DOHH2 (cell line): ENCODE data around the gene CCR7.

Experiments used
- H3F3A ChIP-seq: fragments of 200-600 bp; sonication (generic), shearing (Covaris generic); 2 replicates; pipeline ENCODE4 v1.6.0; 2016; ENCODE audit warnings: antibody characterized with exemption, mild to moderate bottlenecking; ENCODE audit not compliant: control insufficient read depth, insufficient read depth
- H3K27ac ChIP-seq: fragments of 200-600 bp; sonication (generic); 2 replicates; pipeline ENCODE4 v1.5.1; 2014; ENCODE audit warnings: low read depth, mild to moderate bottlenecking, low read length, moderate library complexity
- H3K27me3 ChIP-seq: fragments of 200-600 bp; sonication (generic); 2 replicates; pipeline ENCODE4 v1.6.1; 2014; ENCODE audit warnings: mild to moderate bottlenecking, low read length, mixed read lengths; ENCODE audit not compliant: control insufficient read depth
- H3K36me3 ChIP-seq: fragments of 200-600 bp; sonication (generic); 2 replicates; pipeline ENCODE4 v1.6.1; 2014; ENCODE audit warnings: mild to moderate bottlenecking, low read length, moderate library complexity, mixed read lengths; ENCODE audit not compliant: control insufficient read depth
- H3K4me1 ChIP-seq: fragments of 200-600 bp; sonication (generic); 2 replicates; pipeline ENCODE4 v1.6.1; 2014; ENCODE audit warnings: mild to moderate bottlenecking, low read length, mixed read lengths; ENCODE audit not compliant: control insufficient read depth
- H3K4me2 ChIP-seq: fragments of 200-600 bp; sonication (generic); 2 replicates; pipeline ENCODE4 v1.6.0; 2014; ENCODE audit warnings: mild to moderate bottlenecking, low read length, moderate library complexity
- H3K4me3 ChIP-seq: fragments of 200-600 bp; sonication (generic); 2 replicates; pipeline ENCODE4 v1.5.1; 2014; ENCODE audit warnings: mild to moderate bottlenecking, low read length, mixed read lengths
- H3K79me2 ChIP-seq: fragments of 200-600 bp; sonication (generic); 2 replicates; pipeline ENCODE4 v1.6.1; 2014; ENCODE audit warnings: mild to moderate bottlenecking, low read length, mixed read lengths; ENCODE audit not compliant: control insufficient read depth
- H3K9me2 ChIP-seq: fragments of 200-600 bp; sonication (generic); replicated peaks from 2 replicates; pipeline ENCODE4 v1.6.1; 2014; ENCODE audit warnings: mild to moderate bottlenecking, low read length, mixed read lengths; ENCODE audit not compliant: control insufficient read depth
- H3K9me3 ChIP-seq: fragments of 200-600 bp; sonication (generic); 2 replicates; pipeline ENCODE4 v1.6.1; 2014; ENCODE audit warnings: antibody characterized with exemption, low read length, mixed read lengths; ENCODE audit not compliant: control insufficient read depth, insufficient read depth
- H4K20me1 ChIP-seq: fragments of 200-600 bp; sonication (generic); 2 replicates; pipeline ENCODE4 v1.6.0; 2014; ENCODE audit warnings: low read depth, mild to moderate bottlenecking, antibody characterized with exemption, low read length, moderate library complexity; ENCODE audit not compliant: control insufficient read depth, insufficient read depth
- EZH2phosphoT487 ChIP-seq: fragments of 200-600 bp; sonication (generic); IDR thresholded peaks from 2 replicates; pipeline ENCODE4 v1.6.1; 2017; ENCODE audit warnings: borderline replicate concordance, mild to moderate bottlenecking, antibody characterized with exemption, low read length, moderate library complexity, mixed read lengths
- TF ChIP-seq, protein P1 (sequence below): fragments of 200-600 bp; sonication (generic); IDR thresholded peaks from one replicate; pipeline ENCODE4 v1.5.1; 2014; ENCODE audit warnings: antibody characterized with exemption, mild to moderate bottlenecking, low read depth, low read length; ENCODE audit not compliant: poor library complexity, severe bottlenecking

CCR7 gene

GRCh38 chr17:40564195-40564882 lies 933 bp downstream of the CCR7 start:
- peaks cover 64% of the 10 kb centered on the region for H3K27me3 ChIP-seq
- no peaks in the 10 kb centered on the region for H3F3A ChIP-seq
- no peaks in the 10 kb centered on the region for H3K36me3 ChIP-seq
- H3K9me2 ChIP-seq, result no peaks in the 10 kb centered on the region
- no peak overlapping the region for H3K4me2 ChIP-seq
- H4K20me1 ChIP-seq, result no peaks in the 10 kb centered on the region
- TF ChIP-seq EZH2phosphoT487, result peak; percentile 63; the same call in 1 of the 2 replicates
- TF ChIP-seq, protein P1, sequence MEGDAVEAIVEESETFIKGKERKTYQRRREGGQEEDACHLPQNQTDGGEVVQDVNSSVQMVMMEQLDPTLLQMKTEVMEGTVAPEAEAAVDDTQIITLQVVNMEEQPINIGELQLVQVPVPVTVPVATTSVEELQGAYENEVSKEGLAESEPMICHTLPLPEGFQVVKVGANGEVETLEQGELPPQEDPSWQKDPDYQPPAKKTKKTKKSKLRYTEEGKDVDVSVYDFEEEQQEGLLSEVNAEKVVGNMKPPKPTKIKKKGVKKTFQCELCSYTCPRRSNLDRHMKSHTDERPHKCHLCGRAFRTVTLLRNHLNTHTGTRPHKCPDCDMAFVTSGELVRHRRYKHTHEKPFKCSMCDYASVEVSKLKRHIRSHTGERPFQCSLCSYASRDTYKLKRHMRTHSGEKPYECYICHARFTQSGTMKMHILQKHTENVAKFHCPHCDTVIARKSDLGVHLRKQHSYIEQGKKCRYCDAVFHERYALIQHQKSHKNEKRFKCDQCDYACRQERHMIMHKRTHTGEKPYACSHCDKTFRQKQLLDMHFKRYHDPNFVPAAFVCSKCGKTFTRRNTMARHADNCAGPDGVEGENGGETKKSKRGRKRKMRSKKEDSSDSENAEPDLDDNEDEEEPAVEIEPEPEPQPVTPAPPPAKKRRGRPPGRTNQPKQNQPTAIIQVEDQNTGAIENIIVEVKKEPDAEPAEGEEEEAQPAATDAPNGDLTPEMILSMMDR, result no peak
- H3K27ac ChIP-seq, result no peak overlapping the region
- peaks cover 18% of the 10 kb centered on the region for H3K4me1 ChIP-seq
- 0 out of 2 replicates have a peak, but pooled peaks cover 5% of the 10 kb centered on the region for H3K9me3 ChIP-seq
- no peaks in the 10 kb centered on the region for H3K79me2 ChIP-seq
- no peak overlapping the region for H3K4me3 ChIP-seq

GRCh38 chr17:40563220-40564052 lies 1.8 kb downstream of the CCR7 start:
- Histone ChIP-seq H3K36me3 (no peaks in the 10 kb centered on the region), H3K4me3 (no peak overlapping the region), H3K79me2 (no peaks in the 10 kb centered on the region), H3F3A (no peaks in the 10 kb centered on the region), H3K4me1 (peaks cover 18% of the 10 kb centered on the region), H3K4me2 (no peak overlapping the region), H3K9me3 (0 out of 2 replicates have a peak, but pooled peaks cover 5% of the 10 kb centered on the region), H3K27me3 (peaks cover 70% of the 10 kb centered on the region), H3K9me2 (no peaks in the 10 kb centered on the region), H4K20me1 (no peaks in the 10 kb centered on the region), H3K27ac (no peak overlapping the region)
- no peak; the same call in 1 of the 2 replicates for TF ChIP-seq EZH2phosphoT487
- TF ChIP-seq, protein P1, result no peak

GRCh38 chr17:40562838-40563219 lies 2.4 kb downstream of the CCR7 start:
- Histone ChIP-seq H3K27me3 (peaks cover 74% of the 10 kb centered on the region), H4K20me1 (no peaks in the 10 kb centered on the region), H3K36me3 (no peaks in the 10 kb centered on the region), H3K79me2 (no peaks in the 10 kb centered on the region), H3F3A (no peaks in the 10 kb centered on the region), H3K4me1 (peaks cover 18% of the 10 kb centered on the region), H3K4me2 (no peak overlapping the region), H3K27ac (no peak overlapping the region), H3K9me3 (0 out of 2 replicates have a peak, but pooled peaks cover 5% of the 10 kb centered on the region), H3K4me3 (no peak overlapping the region), H3K9me2 (no peaks in the 10 kb centered on the region)
- TF ChIP-seq EZH2phosphoT487, result no peak
